ENCODE results near the gene MGAM2.

- TF ChIP-seq CTCF (IDR thresholded peaks at IDR 0.05; ENCODE audit: low read length): no peak
- TF ChIP-seq EZH2 (IDR thresholded peaks at IDR 0.05; ENCODE audit: borderline replicate concordance, low read length): no peak
These were observed 82.7 kb downstream of the MGAM2 start for GRCh38 chr7:142194201-142194600.

Measured in OCI-LY1 (cell line).